GM12873 (cell line): Measurements from ENCODE around the gene THOC7.

Source experiments
- TF ChIP-seq, protein P1 (sequence below): IDR thresholded peaks from 2 replicates; pipeline ENCODE4 v1.5.1; 2012; ENCODE audit warnings: low read depth, mild to moderate bottlenecking, moderate library complexity, low read length, control low read depth; ENCODE audit not compliant: insufficient read depth; ENCODE audit errors: missing control alignments

The THOC7 gene

DNA sequence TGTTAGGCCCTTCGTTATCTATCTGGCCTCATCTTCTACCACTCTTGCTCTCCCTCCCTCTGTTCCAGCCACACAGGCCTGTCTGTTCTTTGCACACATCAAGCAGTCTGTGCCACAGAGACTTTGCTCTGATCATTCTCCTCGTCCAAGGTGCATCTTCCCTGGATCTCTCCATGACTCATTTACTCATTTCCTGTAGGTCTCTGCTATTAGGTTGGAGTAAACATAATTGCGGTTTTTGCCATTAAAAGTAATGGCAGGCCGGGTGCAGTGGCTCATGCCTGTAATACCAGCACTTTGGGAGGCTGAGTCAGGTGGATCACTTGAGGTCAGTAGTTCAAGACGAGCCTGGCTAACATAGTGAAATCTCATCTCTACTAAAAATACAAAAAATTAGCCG is 54.0 kb downstream of the THOC7 start:
- TF ChIP-seq, protein P1, sequence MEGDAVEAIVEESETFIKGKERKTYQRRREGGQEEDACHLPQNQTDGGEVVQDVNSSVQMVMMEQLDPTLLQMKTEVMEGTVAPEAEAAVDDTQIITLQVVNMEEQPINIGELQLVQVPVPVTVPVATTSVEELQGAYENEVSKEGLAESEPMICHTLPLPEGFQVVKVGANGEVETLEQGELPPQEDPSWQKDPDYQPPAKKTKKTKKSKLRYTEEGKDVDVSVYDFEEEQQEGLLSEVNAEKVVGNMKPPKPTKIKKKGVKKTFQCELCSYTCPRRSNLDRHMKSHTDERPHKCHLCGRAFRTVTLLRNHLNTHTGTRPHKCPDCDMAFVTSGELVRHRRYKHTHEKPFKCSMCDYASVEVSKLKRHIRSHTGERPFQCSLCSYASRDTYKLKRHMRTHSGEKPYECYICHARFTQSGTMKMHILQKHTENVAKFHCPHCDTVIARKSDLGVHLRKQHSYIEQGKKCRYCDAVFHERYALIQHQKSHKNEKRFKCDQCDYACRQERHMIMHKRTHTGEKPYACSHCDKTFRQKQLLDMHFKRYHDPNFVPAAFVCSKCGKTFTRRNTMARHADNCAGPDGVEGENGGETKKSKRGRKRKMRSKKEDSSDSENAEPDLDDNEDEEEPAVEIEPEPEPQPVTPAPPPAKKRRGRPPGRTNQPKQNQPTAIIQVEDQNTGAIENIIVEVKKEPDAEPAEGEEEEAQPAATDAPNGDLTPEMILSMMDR, result no peak

DNA sequence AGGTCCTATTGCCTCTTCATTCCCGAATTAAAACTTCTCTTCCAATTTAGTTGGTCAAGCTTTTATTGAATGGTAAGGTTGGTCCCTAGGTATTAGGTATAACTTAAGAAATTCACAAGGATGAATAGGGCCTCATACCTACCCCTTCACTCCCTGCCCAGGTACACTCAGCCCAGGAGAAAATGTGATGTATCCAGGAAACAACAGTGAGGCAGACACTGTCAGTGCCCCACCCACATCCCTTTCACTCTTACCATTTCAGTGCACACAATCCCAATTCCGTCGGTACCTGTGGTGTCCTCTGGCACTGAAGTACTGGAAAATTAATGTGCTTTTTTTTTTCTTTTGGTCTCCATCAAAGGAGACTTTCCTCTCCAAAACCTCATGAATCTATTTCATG is 55.0 kb downstream of the THOC7 start:
- TF ChIP-seq, protein P1, result no peak

DNA sequence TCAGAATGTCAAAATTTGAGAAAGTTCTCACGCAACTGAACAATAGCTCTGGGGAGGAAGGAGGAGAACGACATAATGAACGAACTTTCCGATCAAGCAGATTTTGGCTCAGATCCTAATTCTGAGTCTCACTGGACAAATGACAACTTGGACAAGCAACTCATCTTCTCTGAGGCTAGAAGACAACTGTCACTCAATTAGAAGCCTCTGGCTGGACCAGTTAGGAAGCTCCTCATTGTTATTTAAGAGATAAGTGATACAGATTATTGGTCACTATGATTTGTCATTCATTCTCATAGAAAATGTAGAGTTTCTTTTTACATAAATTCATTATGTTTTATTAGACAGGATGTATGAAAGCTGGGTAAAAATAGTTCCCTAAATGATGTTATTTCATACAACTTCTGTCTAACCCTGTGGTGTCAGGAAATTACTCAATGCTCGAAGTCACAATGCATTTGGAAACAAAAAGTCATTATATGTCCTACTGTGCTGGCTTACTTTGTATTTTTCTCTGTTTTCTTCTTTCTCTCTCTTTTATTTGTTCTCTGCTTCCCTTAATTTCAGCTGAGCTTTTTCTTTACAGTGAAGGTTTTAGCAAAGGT is 55.5 kb downstream of the THOC7 start:
- TF ChIP-seq, protein P1, result no peak

DNA sequence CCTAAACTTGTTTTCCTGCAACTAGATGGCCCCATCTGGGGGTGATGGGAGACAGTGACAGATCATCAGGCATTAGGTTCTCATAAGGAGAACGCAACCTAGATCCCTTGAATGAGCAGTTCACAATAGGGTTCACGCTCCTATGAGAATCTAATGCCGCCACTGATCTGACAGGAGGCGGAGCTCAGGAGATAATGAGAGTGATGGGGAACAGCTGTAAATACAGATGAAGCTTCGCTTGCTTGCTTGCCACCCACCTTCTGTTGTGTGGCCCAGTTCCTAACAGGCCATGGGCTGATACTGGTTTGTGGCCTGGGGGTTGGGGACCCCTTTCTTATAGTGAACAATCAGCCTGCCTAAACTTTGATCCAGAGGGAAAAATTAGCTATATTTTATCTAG is 59.7 kb downstream of the THOC7 start:
- TF ChIP-seq, protein P1, result no peak

DNA sequence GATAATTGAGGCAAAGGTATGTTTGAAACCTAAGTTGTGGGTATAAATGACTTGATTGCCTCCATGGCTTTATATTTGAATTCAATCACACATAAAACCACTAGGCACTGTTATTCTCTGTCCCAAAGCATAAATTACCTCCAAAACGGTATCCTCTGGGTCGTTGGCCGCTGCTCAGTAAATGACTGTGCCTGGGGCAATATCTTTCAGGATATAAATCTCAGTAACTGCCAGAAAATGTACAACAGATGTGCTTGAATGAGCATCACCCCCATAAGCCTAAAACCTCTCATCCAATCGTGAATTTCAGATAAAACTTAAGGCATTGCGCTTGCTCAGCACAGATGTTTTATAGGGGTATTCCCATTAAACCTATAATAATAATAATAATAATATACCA is 63.5 kb downstream of the THOC7 start:
- TF ChIP-seq, protein P1, result no peak

DNA sequence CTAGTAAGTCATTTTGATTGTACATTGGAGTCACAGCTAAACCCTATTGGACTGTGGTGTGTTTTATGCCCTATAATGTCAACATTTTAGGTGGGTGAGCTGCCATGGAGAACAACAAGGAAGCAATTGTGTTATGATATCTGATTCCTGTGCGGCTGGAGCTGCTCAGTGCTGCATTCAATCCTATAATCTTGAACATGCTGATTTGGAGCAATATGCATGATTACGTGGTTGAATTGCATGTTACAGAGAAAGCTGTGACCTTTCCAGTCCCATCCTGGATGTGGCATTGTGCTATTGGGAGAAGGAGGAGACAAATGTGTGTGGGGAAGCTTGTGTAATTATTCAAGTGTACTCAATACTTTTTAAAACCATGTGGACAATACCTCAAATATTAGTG is 64.7 kb downstream of the THOC7 start:
- TF ChIP-seq, protein P1, result no peak

DNA sequence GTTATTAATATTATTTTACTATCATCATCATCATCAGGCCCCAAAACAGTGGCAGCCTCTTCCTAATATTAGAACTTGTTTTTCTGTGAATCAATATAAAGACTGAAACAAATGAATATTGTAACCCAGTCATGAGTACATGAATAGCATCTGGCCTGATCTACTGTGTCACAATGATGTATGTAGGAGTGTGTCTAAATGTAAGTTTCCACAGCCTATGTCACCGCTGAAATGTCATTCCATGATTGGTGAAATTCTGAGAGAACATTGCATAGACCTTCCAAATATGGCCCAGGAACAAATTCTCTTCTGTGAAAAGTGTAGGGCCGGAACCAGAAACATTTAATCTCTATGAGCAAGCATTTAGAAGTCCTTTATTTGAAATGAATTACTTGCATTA is 65.1 kb downstream of the THOC7 start:
- TF ChIP-seq, protein P1, result no peak
